NB4 (cell line): ENCODE results near the gene MEFV.

ENCODE experiments used
- CTCF ChIP-seq: IDR thresholded peaks from one replicate; pipeline ENCODE4 v1.5.1; 2012; ENCODE audit warnings: low read depth, low read length
- MAX ChIP-seq: IDR thresholded peaks from 2 replicates; pipeline ENCODE4 v1.6.1; 2011; ENCODE audit warnings: low read depth, low read length
- POLR2A ChIP-seq: IDR thresholded peaks from 2 replicates; pipeline ENCODE4 v1.6.1; 2011; ENCODE audit warnings: mild to moderate bottlenecking; ENCODE audit not compliant: insufficient read length; ENCODE audit errors: extremely low read depth

- TF ChIP-seq POLR2A (no peak), CTCF (no peak), MAX (no peak)
Measured at GRCh38 chr16:3283543-3284447, 27.4 kb upstream of the MEFV start.
